IMR-90 (cell line): ENCODE measurements around the gene APMAP. TPM values are rescaled to one million over a fixed set of nuclear protein-coding genes. Genes with fewer than 3 reads are reported as not detected.
A peak's percentile ranks its signal among the peaks of the same experiment; 100 is the strongest.

ENCODE experiments used
- ATAC-seq: fragments of 200-7000 bp; cut with Tn5 transposase; 2 replicates; pipeline ENCODE4 v1.9.1; 2020; ENCODE audit warnings: low read depth, mild to moderate bottlenecking, moderate library complexity
- BruUV-seq: library from RNA; stranded (reverse); fragments of 400-500 nt; replicated peaks from 2 replicates; lab custom pipeline; 2021; lab: Mats Ljungman, UMichigan
- CTCF ChIA-PET: fragments of 300-600 bp; formaldehyde crosslinking; extraction: SDS; loops from one replicate; lab custom pipeline; 2021; ENCODE audit warnings: antibody characterized with exemption; lab: Yijun Ruan, JAX
- POLR2A ChIA-PET: fragments of 300-600 bp; sonication (Branson Sonifier 250); formaldehyde crosslinking; loops from one replicate; lab custom pipeline; 2022; ENCODE audit warnings: antibody characterized with exemption; ENCODE audit not compliant: unreplicated experiment; lab: Charles Lee
- DNase-seq: peaks from one replicate; pipeline ENCODE4 v3.0.0; 2013
- H2AFZ ChIP-seq: replicated peaks from 2 replicates; pipeline ENCODE3; 2013; ENCODE audit warnings: low read length, mild to moderate bottlenecking; ENCODE audit not compliant: poor library complexity
- H2AK5ac ChIP-seq: 2 replicates; pipeline ENCODE4 v1.6.1; 2013; ENCODE audit warnings: low read depth, low read length, inconsistent platforms
- H2AK9ac ChIP-seq: replicated peaks from 2 replicates; pipeline ENCODE3; 2013; ENCODE audit warnings: mild to moderate bottlenecking, low read depth, low read length, moderate library complexity; ENCODE audit not compliant: poor library complexity
- H2BK120ac ChIP-seq: 2 replicates; pipeline ENCODE4 v1.6.1; 2013; ENCODE audit warnings: low read depth, low read length, inconsistent platforms
- H2BK15ac ChIP-seq: 3 replicates; pipeline ENCODE4 v1.6.1; 2013; ENCODE audit warnings: low read depth, low read length, inconsistent platforms
- H2BK20ac ChIP-seq: 2 replicates; pipeline ENCODE4 v1.6.1; 2013; ENCODE audit warnings: low read depth, mild to moderate bottlenecking, inconsistent platforms, low read length, moderate library complexity
- H2BK5ac ChIP-seq: 2 replicates; pipeline ENCODE4 v1.6.1; 2013; ENCODE audit warnings: mild to moderate bottlenecking, low read depth, low read length, inconsistent platforms; ENCODE audit not compliant: poor library complexity, severe bottlenecking
- H3K14ac ChIP-seq: replicated peaks from 2 replicates; pipeline ENCODE4 v1.6.1; 2013; ENCODE audit warnings: low read depth, low read length, inconsistent platforms
- H3K18ac ChIP-seq: 2 replicates; pipeline ENCODE4 v1.6.1; 2013; ENCODE audit warnings: low read depth, low read length, control low read depth
- H3K23ac ChIP-seq: 2 replicates; pipeline ENCODE4 v1.6.1; 2013; ENCODE audit warnings: low read depth, low read length, inconsistent platforms
- H3K27ac ChIP-seq: 2 replicates; pipeline ENCODE4 v1.5.1; 2013; ENCODE audit warnings: mild to moderate bottlenecking, control low read depth, low read length; ENCODE audit not compliant: insufficient read depth
- H3K27me3 ChIP-seq: 2 replicates; pipeline ENCODE4 v1.6.1; 2013; ENCODE audit warnings: low read length; ENCODE audit not compliant: control insufficient read depth, insufficient read depth
- H3K36me3 ChIP-seq: 2 replicates; pipeline ENCODE4 v1.6.1; 2013; ENCODE audit warnings: low read length, mixed read lengths; ENCODE audit not compliant: control insufficient read depth, insufficient read depth
- H3K4ac ChIP-seq: 2 replicates; pipeline ENCODE4 v1.6.1; 2013; ENCODE audit warnings: low read depth, low read length, inconsistent platforms
- H3K4me1 ChIP-seq: 2 replicates; pipeline ENCODE4 v1.6.1; 2013; ENCODE audit warnings: low read length, mixed read lengths; ENCODE audit not compliant: control insufficient read depth, insufficient read depth
- H3K4me2 ChIP-seq: 2 replicates; pipeline ENCODE4 v1.6.1; 2013; ENCODE audit warnings: low read depth, mild to moderate bottlenecking, control low read depth, low read length, moderate library complexity
- H3K4me3 ChIP-seq: 2 replicates; pipeline ENCODE4 v1.5.1; 2013; ENCODE audit warnings: low read depth, mild to moderate bottlenecking, control low read depth, low read length, moderate library complexity; ENCODE audit not compliant: insufficient read depth
- H3K56ac ChIP-seq: 2 replicates; pipeline ENCODE4 v1.6.1; 2013; ENCODE audit warnings: low read length, inconsistent platforms; ENCODE audit not compliant: insufficient read depth; ENCODE audit errors: extremely low read depth
- H3K79me1 ChIP-seq, 2 experiments: 2 replicates each; pipeline ENCODE4 v1.6.1; 2013; ENCODE audit warnings: low read length in 2 of 2, inconsistent platforms in 1 of 2, low read depth in 1 of 2
- H3K9ac ChIP-seq: 2 replicates; pipeline ENCODE4 v1.6.1; 2013; ENCODE audit warnings: low read depth, low read length, control low read depth
- H3K9me1 ChIP-seq: 2 replicates; pipeline ENCODE4 v1.6.1; 2013; ENCODE audit warnings: low read length, inconsistent platforms; ENCODE audit not compliant: insufficient read depth
- H3K9me3 ChIP-seq: 2 replicates; pipeline ENCODE4 v1.6.1; 2013; ENCODE audit warnings: low read length; ENCODE audit not compliant: control insufficient read depth, insufficient read depth
- H4K20me1 ChIP-seq: 2 replicates; pipeline ENCODE4 v1.6.1; 2013; ENCODE audit warnings: low read length, inconsistent platforms; ENCODE audit not compliant: insufficient read depth
- H4K5ac ChIP-seq: 2 replicates; pipeline ENCODE4 v1.6.1; 2013; ENCODE audit warnings: mild to moderate bottlenecking, low read depth, low read length, control low read depth
- H4K8ac ChIP-seq, 2 experiments: 2 replicates each; pipeline ENCODE4 v1.6.1; 2013; ENCODE audit warnings: low read depth in 2 of 2, low read length in 2 of 2, control low read depth in 1 of 2, inconsistent platforms in 1 of 2
- H4K91ac ChIP-seq: 2 replicates; pipeline ENCODE4 v1.6.1; 2013; ENCODE audit warnings: low read depth, low read length, inconsistent platforms; ENCODE audit not compliant: insufficient read depth
- BHLHE40 ChIP-seq: fragments of 150-350 bp; IDR thresholded peaks from 2 replicates; pipeline ENCODE4 v1.6.1; 2016; ENCODE audit warnings: mild to moderate bottlenecking, low read depth, low read length
- CHD1 ChIP-seq: IDR thresholded peaks from 2 replicates; pipeline ENCODE4 v1.6.1; 2012; ENCODE audit warnings: low read depth, low read length, improper control_type of control experiment
- NFE2L2 ChIP-seq: fragments of 150-350 bp; IDR thresholded peaks from 2 replicates; pipeline ENCODE4 v1.6.1; 2016; ENCODE audit warnings: low read depth, mild to moderate bottlenecking, low read length
- RCOR1 ChIP-seq: IDR thresholded peaks from 2 replicates; pipeline ENCODE4 v1.6.1; 2012; ENCODE audit warnings: mild to moderate bottlenecking, low read length, improper control_type of control experiment; ENCODE audit not compliant: insufficient replicate concordance
- SMC3 ChIP-seq: fragments of 150-350 bp; IDR thresholded peaks from 2 replicates; pipeline ENCODE4 v1.6.1; 2016; ENCODE audit warnings: low read depth, mild to moderate bottlenecking, antibody characterized with exemption, low read length, moderate library complexity
- WGBS, 2 experiments: methylation state at CpG; one replicate each; pipeline versions ENCODE4 v1.1.5 to v1.1.7; 2013; ENCODE audit warnings: missing lambda C conversion rate in 2 of 2; ENCODE audit not compliant: insufficient read length in 1 of 2; ENCODE audit errors: extremely low coverage in 2 of 2; 5-methylcytosine and 5-hydroxymethylcytosine counted together
- dilution Hi-C: fragments of 300-500 bp; cut with HindIII; formaldehyde crosslinking; loops from one replicate; pipeline ENCODE4 v1.14.3; 2018; ENCODE audit warnings: low sequenced_read_pairs; ENCODE audit not compliant: unreplicated experiment
- in situ Hi-C: fragments of 300-500 bp; cut with MboI; formaldehyde crosslinking; loops from 3 replicates; pipeline ENCODE4 v1.14.3; 2019; ENCODE audit warnings: low sequenced_read_pairs, inconsistent platforms, mixed read lengths
- intact Hi-C: fragments of 100-400 bp; cut with micrococcal nuclease; formaldehyde crosslinking; loops from 2 replicates; pipeline ENCODE4 v1.10.0; 2022
- polyA plus RNA-seq, 3 experiments: library from polyadenylated mRNA; depleted of rRNA; stranded (reverse); fragments of >200 nt; gene quantifications; 2 replicates each; pipeline ENCODE4 v1.2.3, GENCODE V29; 2012; ENCODE audit warnings: low replicate concordance in 1 of 3
- total RNA-seq: library from RNA; depleted of rRNA; stranded (reverse); fragments of >200 nt; gene quantifications from 2 replicates; pipeline ENCODE4 v1.2.3, GENCODE V29; 2012

APMAP gene
- total and polyA plus RNA-seq, 2 of the 4 experiments (the other 2 are of a cell fraction) = 67.2 to 88.8 TPM

DNA sequence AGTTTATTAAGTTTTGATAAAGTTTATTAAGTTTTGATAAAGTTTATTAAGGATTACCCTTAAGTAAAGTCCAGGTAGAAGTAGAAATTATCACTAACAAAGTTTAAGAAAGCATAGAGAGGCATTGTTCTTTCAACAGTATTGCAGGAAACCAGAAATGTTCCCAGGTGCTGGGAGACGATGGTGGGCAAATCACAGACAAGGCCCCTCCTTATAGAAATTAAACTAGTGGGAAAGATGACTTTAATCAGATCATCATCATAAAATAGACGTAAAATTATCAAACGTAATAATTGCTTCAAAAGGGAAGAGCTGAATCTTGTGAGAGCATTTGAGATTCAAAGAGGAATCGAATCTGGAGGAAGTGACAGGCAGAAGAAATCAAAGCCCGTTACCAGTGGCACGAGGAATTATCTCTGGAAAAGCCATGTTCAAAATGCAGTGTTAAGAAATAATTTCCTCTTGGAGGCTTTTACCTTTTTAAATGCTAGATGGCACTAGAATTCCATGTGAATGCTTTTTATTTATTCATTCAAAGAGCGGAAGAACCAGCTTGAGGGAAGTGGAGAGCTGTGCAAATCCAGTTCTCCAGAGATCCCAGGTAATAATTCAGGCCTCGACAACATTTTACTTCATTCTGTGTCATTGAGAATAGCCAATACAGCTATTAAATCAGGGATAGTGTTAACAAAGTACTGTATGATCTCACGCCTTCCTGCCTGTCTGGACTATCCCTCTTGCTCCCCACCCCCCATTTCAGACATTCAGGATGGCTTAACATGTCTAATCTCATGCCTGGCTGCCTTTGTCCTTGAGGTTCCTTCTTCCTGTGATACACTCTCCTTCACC is 1.0 kb upstream of the APMAP start (continued):
- TF ChIP-seq RCOR1 (no peak), BHLHE40 (no peak), NFE2L2 (no peak)

DNA sequence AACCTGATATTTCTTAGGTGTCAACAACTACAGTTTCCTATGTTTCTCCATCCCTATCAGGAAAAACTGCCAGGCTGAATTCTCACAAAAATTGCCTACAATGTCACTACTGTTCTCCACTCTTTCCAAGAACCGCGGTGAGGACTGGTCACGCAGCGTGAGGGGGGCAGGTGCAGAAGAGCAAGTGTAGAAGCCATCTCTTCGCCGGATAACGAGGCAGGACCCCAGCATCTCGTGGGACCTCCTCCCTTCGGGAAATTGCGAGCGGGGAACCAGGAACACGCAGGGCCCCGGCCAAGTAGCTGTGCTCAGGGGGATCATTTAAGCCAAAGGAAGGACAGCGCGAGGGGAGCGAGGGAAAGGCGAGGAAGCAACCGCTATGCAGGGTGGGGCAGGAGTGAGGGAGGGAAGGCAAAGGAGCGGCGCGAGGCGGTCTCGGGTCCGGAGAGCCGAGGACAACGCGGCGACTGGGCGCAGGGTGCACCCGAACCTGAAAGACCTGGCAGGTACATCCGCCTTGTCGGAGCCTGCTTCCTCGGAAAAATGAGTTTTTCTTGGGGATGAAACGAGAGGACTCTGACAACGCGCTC is 559 bp downstream of the APMAP start:
- 3% methylated on average over 19 of the region's 36 CpGs; no CpG with 5 or more reads in 1 of the 2 experiments for WGBS, 2 experiments
- peak overlapping the region; percentile 83 for H3K4me3 ChIP-seq
- no peak overlapping the region for H4K91ac ChIP-seq
- intact Hi-C loops = no loop called here
- in situ Hi-C loops = loop anchor here (5.0 to 25.0 kb wide), 6 partner anchors 205 to 870 kb away; partner anchors contain the start of genes ENTPD6, NINL and ZNF337
- peak overlapping the region; percentile 62 for H3K14ac ChIP-seq
- peak overlapping the region; percentile 99 for H2AFZ ChIP-seq
- H3K9ac ChIP-seq = peak overlapping the region; percentile 78
- ChIA-PET POLR2A (no interaction called here), CTCF (interaction anchor here (0.7 kb wide), 1 partner anchor 435 kb away, joined by 3 read pairs; no protein-coding TSS in a partner anchor)
- peak overlapping the region in 1 of 2 experiments; percentile 14; a peak in 2 of 4 replicates for H4K8ac ChIP-seq
- peak overlapping the region; percentile 94 for H2AK9ac ChIP-seq
- H3K9me1 ChIP-seq = peaks cover 6% of the 10 kb centered on the region; the same call in 1 of the 2 replicates
- no peaks in the 10 kb centered on the region for H4K20me1 ChIP-seq
- no peak overlapping the region for H2BK15ac ChIP-seq
- TF ChIP-seq CHD1 (peak; percentile 68; the same call in 1 of the 2 replicates), SMC3 (no peak)
- no TSS peak for BruUV-seq
- peak overlapping the region; percentile 81; the same call in 1 of the 2 replicates for H3K23ac ChIP-seq
- H2BK20ac ChIP-seq = no peak overlapping the region
- dilution Hi-C loops = no loop called here
- 0 out of 2 replicates have a peak overlapping the region, but pooled peaks have one; percentile 22 for H3K56ac ChIP-seq
- peak overlapping the region; percentile 73 for H3K27ac ChIP-seq
- peak overlapping the region; percentile 58 for H3K4ac ChIP-seq
- peak; percentile 43 for ATAC-seq
- H2AK5ac ChIP-seq = peak overlapping the region; percentile 18; the same call in 1 of the 2 replicates
- no peaks in the 10 kb centered on the region for H3K36me3 ChIP-seq
- H3K27me3 ChIP-seq = peaks cover 11% of the 10 kb centered on the region
- H3K4me1 ChIP-seq = no peaks in the 10 kb centered on the region
- DNase-seq = no peak
- H3K79me1 ChIP-seq = peaks cover 26 to 39% of the 10 kb centered on the region in 2 experiments
- H4K5ac ChIP-seq = no peak overlapping the region
- no peaks in the 10 kb centered on the region for H3K9me3 ChIP-seq
- no peak overlapping the region for H3K18ac ChIP-seq
- peak overlapping the region; percentile 2; the same call in 1 of the 2 replicates for H2BK120ac ChIP-seq
- no peak overlapping the region for H2BK5ac ChIP-seq
- H3K4me2 ChIP-seq = peak overlapping the region; percentile 94
